ACC112 (cell line): Measurements from ENCODE around the gene OR2A12.
"Not testable (repeated sequence)": the region's sequence is repeated elsewhere in the genome, so short reads cannot be mapped to it uniquely, and the experiment has no call there.

Source experiments
- H2AFZ ChIP-seq: fragments of 200-600 bp; sonication (generic); one replicate; pipeline ENCODE4 v1.6.0; 2017; ENCODE audit warnings: antibody characterized with exemption, low read length; ENCODE audit not compliant: unreplicated experiment
- H3K27ac ChIP-seq: fragments of 200-600 bp; sonication (generic); 2 replicates; pipeline ENCODE4 v1.5.1; 2014; ENCODE audit warnings: low read depth, mild to moderate bottlenecking, antibody characterized with exemption, low read length, moderate library complexity
- H3K27me3 ChIP-seq: fragments of 200-600 bp; sonication (generic); 2 replicates; pipeline ENCODE4 v1.6.1; 2014; ENCODE audit warnings: mild to moderate bottlenecking, antibody characterized with exemption, low read length, moderate library complexity, mixed read lengths; ENCODE audit not compliant: insufficient read depth
- H3K36me3 ChIP-seq: fragments of 200-600 bp; sonication (generic); 2 replicates; pipeline ENCODE4 v1.6.1; 2016; ENCODE audit warnings: mild to moderate bottlenecking, antibody characterized with exemption, low read length, moderate library complexity, mixed read lengths; ENCODE audit not compliant: insufficient read depth
- H3K4me1 ChIP-seq: fragments of 200-600 bp; sonication (generic); one replicate; pipeline ENCODE4 v1.6.1; 2016; ENCODE audit warnings: low read length, mixed read lengths; ENCODE audit not compliant: insufficient read depth, unreplicated experiment, control insufficient read depth
- H3K4me3 ChIP-seq: fragments of 200-600 bp; sonication (generic); 2 replicates; pipeline ENCODE4 v1.5.1; 2014; ENCODE audit warnings: mild to moderate bottlenecking, low read depth, low read length
- H3K79me2 ChIP-seq: fragments of 200-600 bp; sonication (generic); one replicate; pipeline ENCODE4 v1.6.0; 2016; ENCODE audit warnings: low read length; ENCODE audit not compliant: control insufficient read depth, unreplicated experiment, insufficient read depth

OR2A12 gene

DNA sequence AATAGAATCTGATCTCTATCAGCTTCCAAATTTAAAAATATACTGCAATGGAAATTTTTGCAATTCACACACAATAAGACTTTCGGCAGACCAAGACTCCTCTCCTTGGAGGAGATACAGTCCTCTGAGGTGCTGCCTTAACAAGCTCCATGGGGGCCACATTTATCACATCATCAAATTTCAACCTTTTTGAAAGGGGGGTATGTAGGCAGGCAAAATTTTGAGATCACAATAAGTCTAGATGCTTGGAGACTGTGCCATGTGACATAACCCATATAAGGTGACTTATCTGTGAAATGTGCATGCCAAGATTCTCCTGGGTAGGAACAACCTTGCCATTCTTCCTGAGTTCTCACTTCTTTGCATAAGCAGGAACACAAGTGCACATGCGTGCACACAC lies at the start of gene OR2A12:
Gene OR2A12, plus strand, starts transcription at position 301 of the 400 bp plus-strand sequence. CDS start 8,830 bp downstream, outside the sequence.
- Histone ChIP-seq H3K4me3 (no peak within 1 kb of the TSS), H3K27ac (no peak within 1 kb of the TSS), H3K79me2 (no peaks in the 10 kb centered on the region), H3K27me3 (no peaks in the 10 kb centered on the region), H3K36me3 (no peaks in the 10 kb centered on the region), H2AFZ (no peak within 1 kb of the TSS), H3K4me1 (no peaks in the 10 kb centered on the region)

DNA sequence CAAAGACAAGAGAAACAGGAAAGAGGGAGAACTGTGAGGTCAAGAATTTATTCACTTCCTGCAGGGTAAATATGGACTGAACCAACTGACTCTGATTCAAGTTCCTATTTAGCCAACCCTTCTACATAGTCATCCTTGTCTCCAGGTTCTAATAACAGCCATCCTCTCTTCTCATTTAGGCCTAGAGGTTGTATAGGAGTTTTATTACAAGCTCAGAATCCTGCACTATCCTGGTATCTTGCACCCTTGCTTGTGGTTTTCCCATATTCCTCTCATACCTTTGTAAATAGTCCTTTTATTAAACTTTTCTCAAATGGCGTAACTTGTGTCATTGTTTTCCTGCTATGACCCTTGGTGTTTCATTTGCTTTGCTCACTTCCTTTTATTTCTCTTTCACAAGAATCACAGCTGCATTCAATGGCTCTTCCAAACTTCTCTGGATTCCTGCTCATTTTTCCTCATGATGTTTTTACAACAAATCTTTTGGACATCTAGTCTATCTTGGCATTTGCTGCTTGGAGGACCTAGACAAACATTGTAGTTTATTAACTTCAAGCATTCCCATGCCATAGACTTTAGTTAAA lies 49.7 kb upstream of the OR2A12 start:
- Histone ChIP-seq H2AFZ (peak overlapping the region; percentile 72), H3K4me3 (no peak overlapping the region), H3K4me1 (peaks cover 10% of the 10 kb centered on the region), H3K36me3 (no peaks in the 10 kb centered on the region), H3K27me3 (no peaks in the 10 kb centered on the region), H3K79me2 (no peaks in the 10 kb centered on the region), H3K27ac (no peak overlapping the region)

DNA sequence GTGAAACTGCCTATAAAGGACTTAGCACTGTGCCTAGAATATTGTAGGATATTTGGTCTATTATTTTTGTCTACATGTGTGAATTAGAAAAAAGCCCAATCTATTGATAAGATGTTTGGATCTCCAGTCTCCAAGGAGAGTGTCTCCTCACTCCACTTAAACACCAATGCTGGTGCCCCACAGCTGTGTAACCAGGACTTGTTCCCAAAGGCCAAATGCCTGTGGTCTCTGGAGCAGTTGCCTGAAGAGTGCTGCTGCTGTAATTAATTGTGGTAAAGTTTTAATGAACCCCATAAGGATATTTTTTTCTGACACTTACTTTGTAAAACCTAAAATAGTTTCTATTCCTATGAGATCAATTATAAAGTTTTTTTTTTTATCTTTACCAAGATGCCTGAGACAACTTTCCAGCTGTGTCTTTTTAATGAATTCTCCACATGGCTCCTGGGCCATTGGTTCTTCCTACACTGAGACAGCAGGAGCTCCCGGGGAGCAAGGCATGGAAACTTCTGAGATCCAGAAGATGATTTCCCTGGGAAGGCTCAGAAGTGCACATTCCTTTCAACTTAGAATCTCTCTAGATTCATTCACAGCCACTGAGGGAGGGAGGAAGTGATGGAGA lies 48.6 kb upstream of the OR2A12 start:
- no peak overlapping the region for H2AFZ ChIP-seq
- H3K27me3 ChIP-seq: no peaks in the 10 kb centered on the region
- H3K36me3 ChIP-seq: no peaks in the 10 kb centered on the region
- H3K27ac ChIP-seq: no peak overlapping the region
- H3K4me1 ChIP-seq: peaks cover 5% of the 10 kb centered on the region
- H3K79me2 ChIP-seq: no peaks in the 10 kb centered on the region
- no peak overlapping the region for H3K4me3 ChIP-seq

DNA sequence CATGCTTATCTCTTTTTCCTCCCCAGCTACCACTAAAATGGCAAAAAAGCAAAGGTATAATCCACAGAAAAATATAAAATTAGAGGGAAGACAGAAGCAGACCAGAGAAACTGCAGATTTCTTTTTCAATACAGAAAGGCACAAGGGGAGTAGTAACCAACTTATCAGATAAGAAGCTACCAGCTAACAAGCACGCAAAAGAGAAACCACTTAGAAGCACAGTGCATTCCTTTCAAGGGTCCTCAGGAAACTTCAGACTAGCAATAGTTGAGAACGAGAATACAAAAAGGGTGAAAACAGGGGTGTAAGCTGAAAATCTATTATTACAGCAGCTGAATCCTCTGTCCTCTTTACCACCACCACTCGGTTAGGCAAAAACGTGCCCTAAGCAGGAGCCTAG lies 47.2 kb upstream of the OR2A12 start:
- H3K4me1 ChIP-seq: peaks cover 5% of the 10 kb centered on the region
- no peak overlapping the region for H3K27ac ChIP-seq
- H3K4me3 ChIP-seq: no peak overlapping the region
- H3K79me2 ChIP-seq: no peaks in the 10 kb centered on the region
- no peak overlapping the region for H2AFZ ChIP-seq
- H3K27me3 ChIP-seq: no peaks in the 10 kb centered on the region
- no peaks in the 10 kb centered on the region for H3K36me3 ChIP-seq

- Histone ChIP-seq H3K36me3 (no peaks in the 10 kb centered on the region), H3K79me2 (no peaks in the 10 kb centered on the region), H2AFZ (no peak within 1 kb of the TSS), H3K27ac (no peak within 1 kb of the TSS), H3K27me3 (peaks cover 11% of the 10 kb centered on the region), H3K4me1 (no peaks in the 10 kb centered on the region), H3K4me3 (no peak within 1 kb of the TSS)
Measured at GRCh38 chr7:144048648-144049047, 37.4 kb upstream of the OR2A12 start, which contains the start of gene OR2A5. Gene OR2A5 (plus strand): TSS chr7:144048948. CDS start chr7:144050402, 1,454 bp downstream.

DNA sequence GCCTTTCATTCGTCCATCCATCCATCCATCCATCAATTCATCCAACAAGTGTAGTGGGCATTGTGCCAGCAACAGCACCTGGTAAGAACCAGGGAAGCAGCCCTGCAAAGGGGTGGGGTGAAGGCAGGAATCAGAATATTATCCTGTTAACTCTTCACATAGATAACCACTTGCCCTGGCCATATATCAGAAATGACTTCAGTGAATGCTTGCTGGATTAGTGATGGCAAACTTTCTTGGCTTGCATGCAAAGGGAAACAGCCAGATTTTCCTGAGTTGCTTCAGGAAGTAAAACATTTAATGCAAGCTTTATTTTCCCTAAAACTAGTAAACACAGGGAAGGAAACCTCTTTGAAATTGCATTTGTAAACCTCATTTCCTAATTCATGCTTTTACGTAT lies 36.6 kb upstream of the OR2A12 start:
- no peak overlapping the region for H3K27ac ChIP-seq
- H2AFZ ChIP-seq: no peak overlapping the region
- no peak overlapping the region for H3K4me3 ChIP-seq
- H3K36me3 ChIP-seq: no peaks in the 10 kb centered on the region
- H3K79me2 ChIP-seq: no peaks in the 10 kb centered on the region
- H3K27me3 ChIP-seq: peaks cover 11% of the 10 kb centered on the region
- H3K4me1 ChIP-seq: no peaks in the 10 kb centered on the region

DNA sequence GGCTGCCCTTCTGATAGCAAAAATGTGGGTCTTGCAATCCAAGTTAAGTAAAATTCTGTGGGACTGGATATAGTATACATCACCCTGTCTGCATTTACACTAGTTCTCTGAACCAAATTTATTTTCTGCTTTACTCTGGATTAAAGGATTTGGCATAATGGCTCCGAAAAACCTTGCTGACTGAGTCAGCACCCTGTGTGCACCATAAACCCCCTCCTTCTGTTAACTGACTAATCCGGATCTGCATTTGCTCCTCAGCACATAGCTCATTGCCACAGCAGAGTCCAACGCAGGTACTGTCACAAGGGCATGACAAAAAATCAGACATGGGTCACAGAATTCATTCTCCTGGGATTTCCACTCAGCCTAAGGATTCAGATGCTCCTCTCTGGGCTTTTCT lies 36.0 kb upstream of the OR2A12 start:
- Histone ChIP-seq H3K4me1 (no peaks in the 10 kb centered on the region), H3K4me3 (no peak overlapping the region), H2AFZ (no peak overlapping the region), H3K27ac (no peak overlapping the region), H3K36me3 (no peaks in the 10 kb centered on the region), H3K79me2 (no peaks in the 10 kb centered on the region), H3K27me3 (peaks cover 11% of the 10 kb centered on the region)

DNA sequence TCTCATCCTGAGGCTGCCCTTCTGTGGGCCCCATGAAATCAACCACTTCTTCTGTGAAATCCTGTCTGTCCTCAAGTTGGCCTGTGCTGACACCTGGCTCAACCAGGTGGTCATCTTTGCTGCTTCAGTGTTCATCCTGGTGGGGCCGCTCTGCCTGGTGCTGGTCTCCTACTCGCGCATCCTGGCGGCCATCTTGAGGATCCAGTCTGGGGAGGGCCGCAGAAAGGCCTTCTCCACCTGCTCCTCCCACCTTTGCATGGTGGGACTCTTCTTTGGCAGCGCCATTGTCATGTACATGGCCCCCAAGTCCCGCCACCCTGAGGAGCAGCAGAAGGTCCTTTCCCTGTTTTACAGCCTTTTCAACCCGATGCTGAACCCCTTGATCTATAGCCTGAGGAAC lies 35.2 kb upstream of the OR2A12 start:
- H3K36me3 ChIP-seq, H3K27ac ChIP-seq, H2AFZ ChIP-seq, H3K4me1 ChIP-seq, H3K4me3 ChIP-seq, H3K79me2 ChIP-seq: not testable (repeated sequence)
- peaks cover 11% of the 10 kb centered on the region for H3K27me3 ChIP-seq

- Histone ChIP-seq H3K4me1 (no peaks in the 10 kb centered on the region), H3K27ac (no peak overlapping the region), H3K27me3 (no peaks in the 10 kb centered on the region), H3K36me3 (no peaks in the 10 kb centered on the region), H3K4me3 (no peak overlapping the region), H2AFZ (no peak overlapping the region), H3K79me2 (no peaks in the 10 kb centered on the region)
Measured at GRCh38 chr7:144057954-144058353, 28.1 kb upstream of the OR2A12 start.

- Histone ChIP-seq H3K4me1 (no peaks in the 10 kb centered on the region), H3K4me3 (no peak overlapping the region), H3K27ac (no peak overlapping the region), H3K27me3 (peaks cover 6% of the 10 kb centered on the region; the same call in 1 of the 2 replicates), H3K36me3 (no peaks in the 10 kb centered on the region), H3K79me2 (no peaks in the 10 kb centered on the region), H2AFZ (no peak overlapping the region)
Measured at GRCh38 chr7:144063710-144064109, 22.4 kb upstream of the OR2A12 start.

- no peaks in the 10 kb centered on the region for H3K4me1 ChIP-seq
- H3K27me3 ChIP-seq: peaks cover 18% of the 10 kb centered on the region; the same call in 1 of the 2 replicates
- H3K4me3 ChIP-seq: no peak within 1 kb of the TSS
- no peaks in the 10 kb centered on the region for H3K79me2 ChIP-seq
- H3K27ac ChIP-seq: no peak within 1 kb of the TSS
- H3K36me3 ChIP-seq: no peaks in the 10 kb centered on the region
- H2AFZ ChIP-seq: no peak within 1 kb of the TSS
Measured at GRCh38 chr7:144069511-144069910, 16.6 kb upstream of the OR2A12 start, which contains the start of gene OR2A25. Gene OR2A25 (plus strand): TSS chr7:144069811. CDS start chr7:144074220, 4,409 bp downstream.
